K562 (cell line): ENCODE data around the gene ZNF468. TPM values are rescaled to one million over a fixed set of nuclear protein-coding genes. Genes with fewer than 3 reads are reported as not detected.

ENCODE experiments used
- ARID4B ChIP-seq: sonication (generic); formaldehyde crosslinking; IDR thresholded peaks from 2 replicates; pipeline ENCODE4 v1.8.0; 2022; ENCODE audit warnings: mild to moderate bottlenecking, missing genetic modification reagents
- E2F6 ChIP-seq, 2 experiments: IDR thresholded peaks; 2 replicates each; pipeline ENCODE4 v1.6.1; 2011; ENCODE audit warnings: borderline replicate concordance in 1 of 2, control low read depth in 1 of 2, low read depth in 1 of 2, low read length in 1 of 2, mild to moderate bottlenecking in 1 of 2, mixed read lengths in 1 of 2, moderate library complexity in 1 of 2; ENCODE audit not compliant: insufficient read depth in 1 of 2, insufficient read length in 1 of 2, poor library complexity in 1 of 2, severe bottlenecking in 1 of 2; ENCODE audit errors: extremely low read depth in 1 of 2
- ELF1 ChIP-seq: fragments of 200-800 bp; sonication (Bioruptor generic); IDR thresholded peaks from 2 replicates; pipeline ENCODE4 v1.6.1; 2016; ENCODE audit warnings: missing genetic modification characterization, missing compliant biosample characterization
- ELF2 ChIP-seq: fragments of 250-450 bp; sonication (Bioruptor Pico); IDR thresholded peaks from 2 replicates; pipeline ENCODE4 v1.5.0; 2021; ENCODE audit warnings: mild to moderate bottlenecking
- ETS1 ChIP-seq: conservative IDR thresholded peaks from 2 replicates; pipeline ENCODE4 v1.6.1; 2011; ENCODE audit warnings: low read depth, mild to moderate bottlenecking, low read length; ENCODE audit not compliant: control insufficient read depth
- KDM5B ChIP-seq: fragments of 200-600 bp; sonication (generic); IDR thresholded peaks from 2 replicates; pipeline ENCODE4 v1.6.1; 2012; ENCODE audit warnings: low read depth, mild to moderate bottlenecking, moderate library complexity, low read length, control low read depth, inconsistent platforms; ENCODE audit not compliant: insufficient replicate concordance
- KLF13 ChIP-seq: fragments of 450-650 bp; IDR thresholded peaks from 2 replicates; pipeline ENCODE4 v1.6.1; 2016; ENCODE audit warnings: missing genetic modification characterization, low read depth, mild to moderate bottlenecking, missing compliant biosample characterization, moderate library complexity, borderline replicate concordance
- MAZ ChIP-seq, 2 experiments: fragments of 450-650 bp in 1 of 2; sonication (generic) in 1 of 2; formaldehyde crosslinking; IDR thresholded peaks in 1 of 2; conservative IDR thresholded peaks in 1 of 2; 2 replicates each; pipeline versions ENCODE4 v1.4.0 to v1.5.0; 2020; ENCODE audit warnings: mild to moderate bottlenecking in 1 of 2, missing genetic modification reagents in 1 of 2
- MNT ChIP-seq, 2 experiments: fragments of 450-650 bp; conservative IDR thresholded peaks; 2 replicates each; pipeline ENCODE4 v1.6.1; 2017; ENCODE audit warnings: mild to moderate bottlenecking in 2 of 2, moderate library complexity in 2 of 2
- NRF1 ChIP-seq, 2 experiments: fragments of 450-650 bp; IDR thresholded peaks in 1 of 2; conservative IDR thresholded peaks in 1 of 2; 2 replicates each; pipeline ENCODE4 v1.6.1; 2014; ENCODE audit warnings: mild to moderate bottlenecking in 2 of 2
- POLR2A ChIP-seq: fragments of 450-650 bp; conservative IDR thresholded peaks from 2 replicates; pipeline ENCODE4 v1.6.1; 2016
- POLR2G ChIP-seq: fragments of 200-400 bp; formaldehyde crosslinking; IDR thresholded peaks from 2 replicates; pipeline ENCODE4 v1.6.1; 2017; ENCODE audit warnings: low read depth, mild to moderate bottlenecking, antibody characterized with exemption, low read length, moderate library complexity
- RBFOX2 ChIP-seq: fragments of 200-400 bp; formaldehyde crosslinking; IDR thresholded peaks from 2 replicates; pipeline ENCODE4 v1.6.1; 2017; ENCODE audit warnings: low read depth, mild to moderate bottlenecking, low read length, moderate library complexity
- SUPT5H ChIP-seq: fragments of 450-650 bp; IDR thresholded peaks from 2 replicates; pipeline ENCODE4 v1.6.1; 2016
- ZBTB2 ChIP-seq: fragments of 450-650 bp; IDR thresholded peaks from 2 replicates; pipeline ENCODE4 v1.6.1; 2016; ENCODE audit warnings: antibody characterized with exemption
- polyA plus RNA-seq, 8 experiments: library from polyadenylated mRNA; depleted of rRNA in 4 of 8; stranded (reverse) in 5 of 8; unstranded in 3 of 8; fragments of >200 nt; fragmentation: Nextera tagmentation in 2 of 8; fragmentation: Illumina TruSeq in 1 of 8; extraction: Ambion mirVana in 2 of 8; extraction: Trizol in 1 of 8; gene quantifications; 2 replicates each; pipeline versions ENCODE4 v1.2.1 to v1.2.3, GENCODE V29; 2011 to 2014; ENCODE audit warnings: inconsistent platforms in 1 of 8, missing spikeins in 1 of 8
- total RNA-seq, 7 experiments: library from RNA; depleted of rRNA in 6 of 7; stranded (reverse); fragments of >200 nt in 6 of 7; fragmentation: Illumina TruSeq in 2 of 7; extraction: Trizol in 2 of 7; gene quantifications; 2 replicates each; pipeline versions ENCODE4 v1.2.1 to v1.2.3, GENCODE V29; 2011 to 2021; ENCODE audit warnings: low replicate concordance in 1 of 7

ZNF468 gene
- total and polyA plus RNA-seq, 9 of the 15 experiments (the other 6 are each of a cell fraction or from before 2014, with no cell fraction given) = 15.9 to 36.2 (median 23.2) TPM

GRCh38 chr19:52857378-52858191, at the start of gene ZNF468 (continued):
- peak; percentile 75 for TF ChIP-seq POLR2G
- peak; percentile 60; the same call in 1 of the 2 replicates for TF ChIP-seq ELF2 (CRISPR knock-in tag)
- peak; percentile 79 for TF ChIP-seq RBFOX2
- peak; percentile 86 for TF ChIP-seq ELF1
- peak; percentile 92 to 94 for TF ChIP-seq NRF1 (conservative IDR thresholded peaks at IDR 0.05 in 1 of 2, IDR thresholded peaks at IDR 0.05 in 1 of 2)
- peak; percentile 53 for TF ChIP-seq KDM5B
- TF ChIP-seq ETS1 = 0 out of 2 replicates have a peak, but pooled peaks have one; percentile 25
- peak; percentile 33 to 49; a peak in 1 of 4 replicates for TF ChIP-seq MNT (conservative IDR thresholded peaks at IDR 0.05)
- TF ChIP-seq SUPT5H = peak; percentile 75
- 0 out of 2 replicates have a peak, but pooled peaks have one; percentile 28 for TF ChIP-seq ARID4B
- TF ChIP-seq ZBTB2 = 0 out of 2 replicates have a peak, but pooled peaks have one; percentile 22
- TF ChIP-seq MAZ (CRISPR knock-in tag; conservative IDR thresholded peaks at IDR 0.05 in 1 of 2, IDR thresholded peaks at IDR 0.05 in 1 of 2) = peak; percentile 38 to 63; a peak in 1 of 4 replicates
- TF ChIP-seq E2F6 (IDR thresholded peaks at IDR 0.05; ENCODE audit: borderline replicate concordance in 1 of 2, extremely low read depth in 1 of 2, insufficient read depth in 1 of 2, insufficient read length in 1 of 2, low read depth in 1 of 2, low read length in 1 of 2, poor library complexity in 1 of 2, severe bottlenecking in 1 of 2) = peak in 1 of 2 experiments; percentile 36
- TF ChIP-seq POLR2A = peak; percentile 76
- peak; percentile 34; the same call in 1 of the 2 replicates for TF ChIP-seq KLF13 (tag)
